PC-9 (cell line): ENCODE data around the gene TBC1D13. TPM values are rescaled to one million over a fixed set of nuclear protein-coding genes. Genes with fewer than 3 reads are reported as not detected.
"Not testable (repeated sequence)": the region's sequence is repeated elsewhere in the genome, so short reads cannot be mapped to it uniquely, and the experiment has no call there.

Source experiments
- BruUV-seq: library from RNA; stranded (reverse); fragments of 400-500 nt; replicated peaks from 2 replicates; lab custom pipeline; 2021; lab: Mats Ljungman, UMichigan
- CTCF ChIA-PET: fragments of 300-600 bp; sonication (Branson Sonifier 250); formaldehyde crosslinking; loops from one replicate; lab custom pipeline; 2022; ENCODE audit warnings: antibody characterized with exemption; lab: Charles Lee
- POLR2A ChIA-PET: fragments of 300-600 bp; sonication (Branson Sonifier 250); formaldehyde crosslinking; loops from one replicate; lab custom pipeline; 2022; ENCODE audit warnings: antibody characterized with exemption; ENCODE audit not compliant: unreplicated experiment; lab: Charles Lee
- DNase-seq, 2 experiments: peaks; one replicate each; pipeline versions ENCODE4 v3.0.0 to v3.0.0-alpha.2; 2015 to 2022; ENCODE audit warnings: mixed read lengths in 1 of 2
- H2AFZ ChIP-seq: fragments of 200-600 bp; sonication (generic); 2 replicates; pipeline ENCODE4 v1.8.1; 2017; ENCODE audit warnings: antibody characterized with exemption
- H3F3A ChIP-seq: fragments of 200-600 bp; sonication (generic); 2 replicates; pipeline ENCODE4 v1.8.1; 2017; ENCODE audit warnings: antibody characterized with exemption, mild to moderate bottlenecking, low read depth; ENCODE audit not compliant: insufficient read depth
- H3K27ac ChIP-seq: fragments of 200-600 bp; sonication (generic); 2 replicates; pipeline ENCODE4 v1.6.1; 2016; ENCODE audit warnings: mixed run types
- H3K27me3 ChIP-seq: fragments of 200-600 bp; sonication (generic); 2 replicates; pipeline ENCODE4 v1.6.1; 2016; ENCODE audit warnings: low read depth, mixed run types; ENCODE audit not compliant: insufficient read depth
- H3K36me3 ChIP-seq: fragments of 200-600 bp; sonication (generic); 2 replicates; pipeline ENCODE4 v1.6.1; 2016; ENCODE audit warnings: low read depth, mixed run types
- H3K4me1 ChIP-seq: fragments of 200-600 bp; sonication (generic); replicated peaks from 2 replicates; pipeline ENCODE4 v1.6.1; 2016; ENCODE audit warnings: mixed run types; ENCODE audit not compliant: insufficient read depth
- H3K4me2 ChIP-seq: fragments of 200-600 bp; sonication (generic); 2 replicates; pipeline ENCODE4 v1.6.1; 2017; ENCODE audit warnings: mixed run types
- H3K4me3 ChIP-seq: fragments of 200-600 bp; sonication (generic); 2 replicates; pipeline ENCODE4 v1.6.1; 2016; ENCODE audit warnings: mixed run types
- H3K79me2 ChIP-seq: fragments of 200-600 bp; sonication (generic); 2 replicates; pipeline ENCODE4 v1.6.1; 2017; ENCODE audit warnings: low read depth, mixed run types
- H3K9me2 ChIP-seq: fragments of 200-600 bp; sonication (generic); 2 replicates; pipeline ENCODE4 v1.8.1; 2017; ENCODE audit warnings: mild to moderate bottlenecking; ENCODE audit not compliant: insufficient read depth
- H3K9me3 ChIP-seq: fragments of 200-600 bp; sonication (generic); 2 replicates; pipeline ENCODE4 v1.8.1; 2016; ENCODE audit warnings: low read depth; ENCODE audit not compliant: insufficient read depth
- H4K20me1 ChIP-seq: fragments of 200-600 bp; sonication (generic); 2 replicates; pipeline ENCODE4 v1.8.1; 2017; ENCODE audit not compliant: insufficient read depth
- CTCF ChIP-seq: fragments of 200-600 bp; sonication (generic); conservative IDR thresholded peaks from 2 replicates; pipeline ENCODE4 v1.6.1; 2017; ENCODE audit warnings: mixed run types, antibody characterized with exemption, mild to moderate bottlenecking, moderate library complexity
- intact Hi-C: fragments of 100-400 bp; cut with micrococcal nuclease; formaldehyde crosslinking; loops from one replicate; pipeline ENCODE4 v1.10.0; 2022; ENCODE audit not compliant: unreplicated experiment
- total RNA-seq: library from RNA; stranded (reverse); gene quantifications from 2 replicates; pipeline ENCODE4 v1.2.3, GENCODE V29; 2021

The TBC1D13 gene
- total RNA-seq, 1 experiment from 2014 or later: 41.9 TPM

- CTCF ChIA-PET: interaction anchor here (0.7 kb wide), 2 partner anchors 76 to 176 kb away, joined by 3 read pairs; partner anchors contain the start of gene SH3GLB2
- POLR2A ChIA-PET, H3K4me2 ChIP-seq, H3F3A ChIP-seq, H3K4me3 ChIP-seq, H3K79me2 ChIP-seq, H3K9me3 ChIP-seq, H2AFZ ChIP-seq, H3K9me2 ChIP-seq, H3K27me3 ChIP-seq, H3K36me3 ChIP-seq, H3K27ac ChIP-seq, BruUV-seq, H4K20me1 ChIP-seq: not testable (repeated sequence)
- intact Hi-C loops: loop anchor here (1.0 kb wide), 1 partner anchor 76 kb away; no protein-coding TSS in a partner anchor
- DNase-seq: peak in 1 of 2 experiments; percentile 39
- TF ChIP-seq CTCF: peak; percentile 80
- H3K4me1 ChIP-seq: peaks cover 13% of the 10 kb centered on the region
Observed at GRCh38 chr9:128851779-128852600, 64.9 kb downstream of the TBC1D13 start.

GRCh38 chr9:128852646-128853045 lies 65.6 kb downstream of the TBC1D13 start:
- H2AFZ ChIP-seq, H3K9me3 ChIP-seq, H3F3A ChIP-seq, H3K27me3 ChIP-seq, H3K4me3 ChIP-seq, H3K36me3 ChIP-seq, H3K9me2 ChIP-seq, BruUV-seq, H4K20me1 ChIP-seq, POLR2A ChIA-PET, H3K27ac ChIP-seq, DNase-seq, H3K79me2 ChIP-seq: not testable (repeated sequence)
- intact Hi-C loops: loop anchor here (1.0 kb wide), 1 partner anchor 76 kb away; no protein-coding TSS in a partner anchor
- Histone ChIP-seq H3K4me1 (peaks cover 13% of the 10 kb centered on the region), H3K4me2 (0 out of 2 replicates have a peak overlapping the region, but pooled peaks have one; percentile 1)
- CTCF ChIA-PET: interaction anchor here (0.7 kb wide), 2 partner anchors 76 to 176 kb away, joined by 3 read pairs; partner anchors contain the start of gene SH3GLB2

GRCh38 chr9:128854454-128854853 lies 67.4 kb downstream of the TBC1D13 start:
- H3K27me3 ChIP-seq, H4K20me1 ChIP-seq, H3K36me3 ChIP-seq, H3K79me2 ChIP-seq, H3K27ac ChIP-seq, POLR2A ChIA-PET, DNase-seq, H2AFZ ChIP-seq, BruUV-seq, H3K4me2 ChIP-seq, H3F3A ChIP-seq, intact Hi-C loops, H3K4me3 ChIP-seq, H3K9me3 ChIP-seq, H3K9me2 ChIP-seq: not testable (repeated sequence)
- H3K4me1 ChIP-seq: peaks cover 13% of the 10 kb centered on the region
- CTCF ChIA-PET: interaction anchor here (0.6 kb wide), 1 partner anchor 76 kb away, joined by 5 read pairs; no protein-coding TSS in a partner anchor

- DNase-seq, H3F3A ChIP-seq, CTCF ChIA-PET, H3K4me3 ChIP-seq, BruUV-seq, H3K4me2 ChIP-seq, H3K4me1 ChIP-seq, H3K9me3 ChIP-seq, H4K20me1 ChIP-seq, intact Hi-C loops, H3K79me2 ChIP-seq, H3K9me2 ChIP-seq, H2AFZ ChIP-seq, H3K27me3 ChIP-seq, H3K27ac ChIP-seq, H3K36me3 ChIP-seq: not testable (repeated sequence)
- POLR2A ChIA-PET: interaction anchor here (0.7 kb wide), 2 partner anchors 78 to 80 kb away, joined by 3 to 4 read pairs; no protein-coding TSS in a partner anchor
Observed at GRCh38 chr9:128858476-128858875, 71.4 kb downstream of the TBC1D13 start.

Other genes starting within 250 kb of the TBC1D13 start
- 214 and 239 TPM in 2 replicates for gene SPTAN1, start 234.7 kb upstream of the TBC1D13 start, total RNA-seq
- gene DYNC2I2, start 130.4 kb upstream of the TBC1D13 start, total RNA-seq: 225 and 263 TPM in 2 replicates
- 539 and 738 TPM in 2 replicates for gene SET, start 98.0 kb upstream of the TBC1D13 start, total RNA-seq
- gene PKN3, start 84.8 kb upstream of the TBC1D13 start, total RNA-seq: 5.5 and 9.1 TPM in 2 replicates
- 102 and 133 TPM in 2 replicates for gene ZDHHC12, start 63.1 kb upstream of the TBC1D13 start, total RNA-seq
- 65.2 and 70.0 TPM in 2 replicates for gene ZER1, start 15.3 kb upstream of the TBC1D13 start, total RNA-seq
- gene ENDOG, start 31.2 kb downstream of the TBC1D13 start, total RNA-seq: 28.6 and 47.9 TPM in 2 replicates
- 59.6 and 75.5 TPM in 2 replicates for gene SPOUT1, start 42.5 kb downstream of the TBC1D13 start, total RNA-seq
- 26.1 and 27.6 TPM in 2 replicates for gene KYAT1, start 94.7 kb downstream of the TBC1D13 start, total RNA-seq
- gene LRRC8A, start 94.9 kb downstream of the TBC1D13 start, total RNA-seq: 90.3 and 95.7 TPM in 2 replicates
- 4.2 and 6.3 TPM in 2 replicates for gene PHYHD1, start 133.7 kb downstream of the TBC1D13 start, total RNA-seq
- gene DOLK, start 160.3 kb downstream of the TBC1D13 start, total RNA-seq: 18.0 and 19.0 TPM in 2 replicates
- 59.7 and 90.0 TPM in 2 replicates for gene NUP188, start 160.4 kb downstream of the TBC1D13 start, total RNA-seq
- gene SH3GLB2, start 241.1 kb downstream of the TBC1D13 start, total RNA-seq: 184 and 213 TPM in 2 replicates
- gene MIGA2, start 249.4 kb downstream of the TBC1D13 start, total RNA-seq: 40.7 and 48.2 TPM in 2 replicates